HG03571 (cell line): Measurements from ENCODE around the gene AP1B1.

ENCODE experiments used
- ATAC-seq: cut with Tn5 transposase; IDR thresholded peaks from one replicate; pipeline ENCODE4 v1.9.1; 2021; ENCODE audit not compliant: unreplicated experiment

The AP1B1 gene

DNA sequence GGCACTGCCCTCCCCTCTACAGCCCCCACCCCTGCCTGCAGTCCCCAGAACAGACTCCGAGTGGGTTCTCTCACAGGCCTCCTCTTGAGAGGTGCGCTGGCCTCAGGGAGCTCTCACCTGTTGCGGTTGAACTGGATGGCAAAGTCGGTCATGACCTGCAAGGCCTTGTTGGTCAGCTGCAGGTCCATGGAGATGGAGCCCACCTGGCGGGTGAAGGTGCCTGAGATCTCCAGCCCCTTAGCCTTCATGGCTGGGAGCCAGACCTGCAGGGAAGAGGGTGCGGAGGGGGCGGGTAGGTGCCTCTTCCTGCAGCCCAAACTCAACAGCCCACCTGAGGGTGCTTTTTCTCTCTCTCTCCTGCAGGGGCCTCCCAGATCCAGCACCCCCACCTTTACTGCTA is 54.2 kb downstream of the AP1B1 start:
- no peak for ATAC-seq

GRCh38 chr22:29332886-29333496 is 55.4 kb downstream of the AP1B1 start:
- ATAC-seq, result no peak

DNA sequence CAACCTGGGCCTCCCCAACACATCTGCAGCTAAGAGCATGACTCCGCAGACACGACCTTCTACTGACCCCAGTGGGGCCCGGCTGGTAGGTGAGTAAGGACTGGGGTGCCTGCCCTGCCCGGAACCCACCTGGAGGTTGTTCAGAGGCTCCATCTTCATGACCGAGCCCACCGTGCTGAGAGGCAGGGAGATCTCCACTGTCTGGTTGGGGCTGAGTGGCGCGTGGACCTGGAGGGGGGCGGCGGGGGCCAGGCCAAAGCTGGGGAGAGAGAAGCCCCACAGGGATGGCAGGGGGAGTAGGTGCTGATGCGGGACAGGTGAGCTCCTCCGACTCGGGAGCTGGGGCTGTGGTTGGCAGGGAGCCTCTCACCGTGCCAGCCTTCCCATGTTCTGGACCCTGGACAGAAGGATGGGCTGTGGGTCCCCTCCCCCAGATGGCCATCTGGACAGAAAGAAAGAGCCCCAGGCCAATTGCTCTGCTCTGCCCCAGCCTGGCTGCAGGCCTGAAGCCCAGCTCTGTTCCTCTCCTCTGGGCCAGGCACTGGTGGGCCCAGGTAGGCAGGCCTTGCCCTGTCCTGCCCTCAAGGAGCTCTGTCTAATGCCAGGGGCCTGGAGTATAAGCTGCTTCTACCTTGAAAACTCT is 56.6 kb downstream of the AP1B1 start:
- no peak for ATAC-seq

- no peak for ATAC-seq
Measured at GRCh38 chr22:29331213-29331612, 57.2 kb downstream of the AP1B1 start.

DNA sequence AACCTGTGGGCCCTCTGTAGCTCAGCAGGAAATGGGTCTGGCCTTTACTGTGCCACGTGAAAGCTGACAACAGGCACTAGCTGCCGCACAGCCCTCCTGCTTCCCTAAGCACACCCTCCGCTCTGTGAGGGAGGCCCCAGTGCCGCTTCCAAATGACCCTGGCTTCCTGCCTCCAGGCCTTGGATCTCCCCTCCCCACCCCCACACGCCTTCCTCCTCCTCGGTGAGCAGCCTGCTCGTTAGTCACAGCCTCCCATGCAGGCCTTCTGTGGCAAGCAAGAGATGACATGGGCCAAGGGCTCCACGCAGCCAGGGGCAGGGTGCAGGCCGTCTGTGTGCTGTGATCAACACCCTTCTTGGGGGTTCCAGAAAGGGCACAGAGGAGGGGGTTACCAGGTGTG is 57.6 kb downstream of the AP1B1 start:
- ATAC-seq, result no peak

DNA sequence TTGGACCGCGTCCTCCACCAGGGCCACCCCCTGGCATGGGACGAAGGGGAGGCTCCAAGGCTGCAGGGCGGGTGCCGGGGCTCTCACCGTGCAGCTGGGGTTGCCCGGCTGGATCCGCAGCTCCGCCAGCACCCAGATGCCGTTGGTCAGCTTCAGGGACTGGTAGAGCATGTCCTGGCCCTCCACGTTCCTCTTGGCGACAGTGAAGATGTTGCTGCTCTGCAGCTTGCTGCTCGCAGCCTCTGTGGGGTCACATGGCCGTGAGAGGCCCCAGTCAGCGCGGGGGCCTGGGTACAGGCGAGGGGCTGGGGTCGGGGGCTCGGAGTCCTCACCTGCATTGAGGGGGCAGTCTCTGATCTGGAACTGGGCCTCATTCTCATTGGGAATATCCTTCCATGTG is 58.1 kb downstream of the AP1B1 start:
- ATAC-seq, result no peak

- ATAC-seq, result no peak
Measured at GRCh38 chr22:29329581-29329980, 58.8 kb downstream of the AP1B1 start.

DNA sequence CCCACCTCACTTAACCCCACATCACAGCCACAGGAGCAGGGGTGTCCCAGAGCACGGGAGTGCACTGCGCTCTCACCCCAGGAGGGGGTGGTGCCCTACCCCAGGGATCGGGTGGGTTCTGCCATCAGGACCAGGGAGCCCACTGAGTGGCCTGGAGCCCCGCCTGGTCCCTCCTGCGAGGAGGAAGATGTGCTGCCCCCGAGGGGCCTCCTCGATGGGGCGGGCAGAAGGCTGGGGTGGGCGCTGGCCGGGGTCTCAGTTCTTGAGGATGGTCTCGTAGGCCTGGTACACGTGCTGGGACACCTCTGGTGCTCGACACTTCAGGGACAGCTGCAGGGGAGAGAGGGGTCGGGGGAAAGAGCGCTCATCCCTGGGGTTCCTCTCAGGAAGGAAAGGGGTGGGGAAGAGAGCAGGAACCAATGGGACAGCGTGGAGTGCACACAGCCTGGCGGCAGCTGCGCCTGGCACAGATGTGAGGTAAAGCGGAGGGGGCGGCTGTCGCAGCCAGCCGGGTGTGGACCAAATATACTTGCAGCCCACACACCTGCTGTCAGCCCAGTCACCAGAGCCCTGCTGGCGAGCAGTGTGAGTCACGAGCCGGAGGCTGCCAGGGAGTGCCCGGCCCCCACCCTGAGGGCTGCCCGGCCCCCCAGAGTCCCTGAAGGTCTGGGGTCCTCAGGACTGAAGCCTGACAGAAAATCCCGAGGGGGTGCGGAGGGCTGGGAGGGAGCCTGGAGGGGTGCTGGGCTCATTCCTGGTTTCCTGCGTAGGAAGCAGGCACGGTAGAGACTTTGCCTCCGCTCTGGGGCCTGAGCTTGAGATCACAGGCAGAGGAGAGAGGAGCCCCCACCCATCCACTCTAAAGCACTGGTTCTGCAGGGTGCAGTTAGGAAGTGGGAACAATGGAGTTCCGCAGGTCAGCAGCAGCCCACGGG is 59.5 kb downstream of the AP1B1 start:
- no peak for ATAC-seq

GRCh38 chr22:29328055-29328454 is 60.3 kb downstream of the AP1B1 start:
- ATAC-seq, result no peak

GRCh38 chr22:29327089-29327764 is 61.1 kb downstream of the AP1B1 start:
- ATAC-seq, result no peak

- no peak for ATAC-seq
Measured at GRCh38 chr22:29326481-29326880, 61.9 kb downstream of the AP1B1 start.

DNA sequence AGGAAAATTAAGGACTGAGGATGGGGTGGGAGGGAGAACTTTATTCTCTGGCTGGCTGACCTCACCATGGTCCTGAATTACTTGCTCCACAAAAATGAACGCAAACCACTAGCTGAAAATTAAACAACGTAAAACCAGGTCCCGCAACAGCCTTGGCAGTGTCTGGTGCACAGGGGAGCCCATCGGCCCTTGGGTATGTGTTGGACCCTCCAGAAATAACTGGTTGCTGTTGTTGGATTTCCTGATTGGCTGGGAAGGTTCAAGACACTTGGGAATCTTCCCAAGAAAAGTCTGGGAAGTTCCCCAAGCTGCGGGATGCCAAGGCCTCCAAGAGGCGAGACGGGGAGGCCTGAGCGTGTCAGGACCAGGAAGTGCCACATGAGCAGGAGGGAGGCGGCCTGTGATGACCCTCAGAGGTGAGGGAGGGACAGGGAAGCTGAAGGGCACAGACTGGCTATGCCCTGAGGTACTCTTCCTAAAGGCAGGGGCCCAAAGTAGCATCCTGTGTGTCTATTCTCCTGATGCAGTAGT is 62.5 kb downstream of the AP1B1 start:
- ATAC-seq, result no peak

GRCh38 chr22:29325356-29325755 is 63.0 kb downstream of the AP1B1 start:
- no peak for ATAC-seq

- ATAC-seq, result no peak
Measured at GRCh38 chr22:29323641-29324040, 64.7 kb downstream of the AP1B1 start.

DNA sequence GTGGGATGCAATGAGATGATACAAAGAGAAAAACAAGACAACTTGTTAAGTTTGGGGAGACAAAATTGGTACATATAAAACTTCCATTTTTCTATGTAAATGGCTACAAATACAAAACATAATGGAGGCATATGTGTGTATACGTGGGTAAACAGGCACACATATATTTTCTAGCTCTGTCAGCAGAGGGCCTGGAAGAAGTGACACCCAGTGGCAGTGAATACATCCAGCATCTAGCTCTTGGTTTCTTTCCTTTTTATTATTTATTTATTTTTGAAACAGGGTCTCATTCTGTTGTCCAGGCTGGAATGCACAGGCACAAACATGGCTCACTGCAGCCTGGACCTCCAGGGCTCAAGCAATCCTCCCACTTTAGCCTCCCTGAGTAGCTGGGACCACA is 67.8 kb downstream of the AP1B1 start:
- ATAC-seq, result no peak

GRCh38 chr22:29319072-29319471 is 69.3 kb downstream of the AP1B1 start:
- no peak for ATAC-seq

DNA sequence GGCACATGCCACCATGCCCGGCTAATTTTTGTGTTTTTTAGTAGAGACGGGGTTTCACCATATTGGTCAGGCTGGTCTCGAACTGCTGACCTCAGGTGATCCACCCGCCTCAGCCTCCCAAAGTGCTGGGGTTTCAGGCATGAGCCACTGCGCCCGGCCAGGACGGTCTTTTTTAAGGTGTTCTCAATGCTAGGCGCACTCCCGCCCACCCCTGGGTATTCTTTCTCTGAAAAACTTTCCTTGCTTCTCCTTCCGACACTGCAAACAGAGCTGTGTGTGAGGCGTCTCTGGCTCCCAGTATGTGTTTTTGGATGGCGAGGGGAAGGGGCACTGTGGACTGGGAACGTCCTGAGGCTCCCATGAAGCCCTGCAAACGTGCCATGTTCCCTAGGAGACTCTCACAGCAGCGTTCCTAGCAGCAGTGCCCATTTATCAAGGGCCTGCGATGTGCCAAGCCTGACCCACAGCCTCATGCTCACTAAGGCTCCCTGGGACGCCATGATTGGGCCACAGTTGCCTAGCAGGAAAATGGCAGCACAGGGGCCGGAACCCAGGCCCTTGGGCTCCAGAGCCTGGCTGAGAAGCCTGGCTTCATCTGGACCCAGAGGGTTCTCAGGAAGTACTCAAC is 70.4 kb downstream of the AP1B1 start:
- no peak for ATAC-seq

- ATAC-seq, result no peak
Measured at GRCh38 chr22:29316141-29316828, 72.1 kb downstream of the AP1B1 start.

DNA sequence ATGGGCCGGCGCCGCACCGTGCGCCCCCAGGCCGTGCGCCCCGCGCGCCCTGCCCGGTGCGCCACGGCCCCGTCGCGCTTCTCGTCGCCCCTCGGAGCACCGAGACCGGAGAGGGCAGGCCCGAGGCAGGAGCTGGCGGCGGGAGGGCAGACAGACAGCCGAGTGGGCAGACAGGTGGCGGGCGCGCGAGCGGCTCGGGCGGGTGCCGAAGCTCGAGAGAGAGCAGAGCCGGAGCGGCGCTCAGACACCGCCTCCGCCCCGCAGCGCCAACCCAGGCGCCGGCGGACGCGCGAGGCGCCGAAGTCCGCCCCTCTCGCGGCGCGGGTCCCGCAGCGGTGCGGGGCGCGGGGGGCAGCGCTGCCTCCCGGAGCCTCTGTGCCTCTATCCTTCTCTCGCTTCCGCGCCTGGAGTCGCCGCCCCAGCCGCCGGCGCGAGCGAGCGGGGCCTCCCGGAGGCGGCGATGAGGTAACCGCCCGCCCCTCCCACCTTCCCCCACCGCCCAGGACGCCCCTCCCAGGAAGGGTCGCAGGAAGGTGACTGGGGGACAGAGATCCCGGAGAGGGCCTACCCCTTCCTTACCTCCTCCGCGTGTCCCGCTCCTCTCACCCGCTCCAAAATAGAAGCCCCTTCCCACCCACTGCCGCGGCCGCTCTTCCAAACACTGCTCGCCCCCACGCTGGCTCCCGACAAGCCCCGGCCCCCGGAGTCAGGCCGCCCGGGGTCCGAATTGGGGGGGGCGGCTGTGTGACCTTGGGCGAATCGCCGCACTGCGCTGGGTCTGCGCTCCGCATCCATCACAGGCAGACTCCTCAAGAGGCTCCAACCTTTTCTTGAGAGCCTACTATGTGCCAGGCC is 72.9 kb downstream of the AP1B1 start, which contains the start of gene RASL10A:
Gene RASL10A (minus strand): TSS at position 412 of the 855 bp plus-strand sequence. CDS start 451 bp downstream, outside the sequence.
- ATAC-seq, result no peak
